Psoas muscle (tissue), 8 donors: ENCODE data around the gene WDR1. TPM values are rescaled to one million over a fixed set of nuclear protein-coding genes. Genes with fewer than 3 reads are reported as not detected.
A peak's percentile ranks its signal among the peaks of the same experiment; 100 is the strongest.

Experiments used
- ATAC-seq, 4 donors: fragments of 200-7000 bp; cut with Tn5 transposase; one replicate each; pipeline ENCODE4 v1.9.1; 2020; ENCODE audit warnings: moderate library complexity in 3 of 4, mild to moderate bottlenecking in 2 of 4
- DNase-seq, 2 donors: peaks; one replicate each; pipeline ENCODE4 v3.0.0-alpha.2; 2020
- H3K27ac ChIP-seq: fragments of 200-600 bp; one replicate; pipeline ENCODE4 v1.8.0; 2022
- H3K27me3 ChIP-seq, 3 donors: fragments of 200-600 bp in 1 of 3; one replicate each; pipeline versions ENCODE4 v1.6.1 to v1.8.0; 2013 to 2022; ENCODE audit warnings: low read length in 2 of 3, mild to moderate bottlenecking in 2 of 3, moderate library complexity in 1 of 3; ENCODE audit not compliant: insufficient read depth in 3 of 3
- H3K36me3 ChIP-seq, 2 donors: fragments of 200-600 bp in 1 of 2; one replicate each; pipeline versions ENCODE4 v1.6.1 to v1.8.0; 2013 to 2022; ENCODE audit warnings: low read depth in 1 of 2, mild to moderate bottlenecking in 1 of 2, moderate library complexity in 1 of 2; ENCODE audit not compliant: insufficient read depth in 1 of 2
- H3K4me1 ChIP-seq: fragments of 200-600 bp; one replicate; pipeline ENCODE4 v1.8.0; 2022
- H3K4me3 ChIP-seq: fragments of 200-600 bp; one replicate; pipeline ENCODE4 v1.8.0; 2022; ENCODE audit warnings: mild to moderate bottlenecking
- H3K9me3 ChIP-seq: fragments of 200-600 bp; one replicate; pipeline ENCODE4 v1.8.0; 2022
- WGBS, 3 donors: extraction: QIAGEN DNeasy Blood & Tissue Kit; methylation state at CpG; one replicate each; pipeline versions ENCODE4 v1.1.6 to v1.1.7; 2013; 5-methylcytosine and 5-hydroxymethylcytosine counted together
- intact Hi-C, 2 donors: fragments of 100-400 bp; cut with DNase I; formaldehyde crosslinking; loops; one replicate each; pipeline versions ENCODE4 v1.11.0 to v1.14.2; 2022
- polyA plus RNA-seq, 3 donors: library from polyadenylated mRNA; stranded (reverse); fragments of 200-250 nt; gene quantifications; one replicate each; pipeline ENCODE4 v1.2.3, GENCODE V29; 2013
- total RNA-seq, 4 donors: library from RNA; stranded (reverse); fragmentation: NEBNext Ultra II Directional in 2 of 4; extraction: Animal tissue kit (Norgen Biotek cat#: 25700) in 2 of 4; gene quantifications; one replicate each; pipeline versions ENCODE4 v1.2.1 to v1.2.4, GENCODE V29; 2021 to 2023
- TF ChIP-seq, protein P1 (sequence below): fragments of 200-600 bp; IDR thresholded peaks from one replicate; pipeline ENCODE4 v1.8.0; 2022; ENCODE audit warnings: antibody characterized with exemption
- donor health status: healthy with polysubstance abuse.
- donor health status: DM: no; HTN: no; CAD: no; lungs with moderate emphysema.
- donor health status: Bipolar disorder and iron deficiency.
- donor health status: healthy.
- donor health status: DM: yes; HTN: yes; CAD: no.
- donor health status: DM: no; HTN: no; CAD: no.
- donor health status: DM: no; HTN: no; CAD: no.
- donor health status: DM: yes; HTN: yes; CAD: no.

Gene WDR1
- total and polyA plus RNA-seq, 7 donors = 55.6 to 273 (median 106) TPM

DNA sequence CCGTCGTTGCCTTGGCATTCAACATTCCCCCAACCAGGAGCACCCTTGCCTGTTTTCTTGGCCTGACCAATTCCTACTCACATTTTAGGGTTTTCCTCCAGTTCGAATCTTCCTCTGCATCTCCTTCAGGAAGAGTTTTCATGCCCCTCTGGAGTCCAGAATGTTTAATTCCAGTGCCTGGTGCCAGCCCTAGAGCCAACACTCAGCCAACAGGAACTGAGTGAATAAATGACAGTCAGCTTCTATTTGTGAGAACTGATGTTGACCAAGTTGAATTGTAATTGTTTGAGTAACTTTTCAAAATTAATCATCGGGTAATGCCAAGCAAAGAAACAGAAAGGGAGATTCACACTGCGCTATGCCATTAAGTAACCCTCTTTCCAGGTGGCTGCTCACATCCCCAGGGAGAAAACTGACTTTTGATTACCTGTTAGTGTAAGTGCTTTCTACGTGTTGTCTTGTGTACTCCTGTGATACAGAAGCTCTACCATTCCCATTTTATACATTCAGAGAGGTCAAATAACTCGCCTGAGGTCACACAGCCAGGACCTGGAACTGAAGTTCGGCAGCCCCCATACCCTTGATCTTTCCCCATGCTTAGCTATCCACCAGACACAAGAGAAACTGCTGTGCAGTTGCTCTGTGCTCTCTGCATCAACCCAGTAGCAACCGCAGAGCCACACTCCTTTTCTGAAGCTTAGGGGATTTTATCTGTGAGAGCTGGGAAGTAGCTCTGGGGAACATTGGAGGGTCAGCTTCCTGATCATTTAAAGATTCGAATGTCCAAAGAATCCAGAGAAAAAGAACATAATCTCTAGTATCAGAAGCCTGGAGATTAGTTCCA is 76.3 kb downstream of the WDR1 start:
- no peaks in the 10 kb centered on the region for H3K27me3 ChIP-seq
- intact Hi-C loops = no loop called here
- H3K4me3 ChIP-seq = no peak overlapping the region
- TF ChIP-seq, protein P1, sequence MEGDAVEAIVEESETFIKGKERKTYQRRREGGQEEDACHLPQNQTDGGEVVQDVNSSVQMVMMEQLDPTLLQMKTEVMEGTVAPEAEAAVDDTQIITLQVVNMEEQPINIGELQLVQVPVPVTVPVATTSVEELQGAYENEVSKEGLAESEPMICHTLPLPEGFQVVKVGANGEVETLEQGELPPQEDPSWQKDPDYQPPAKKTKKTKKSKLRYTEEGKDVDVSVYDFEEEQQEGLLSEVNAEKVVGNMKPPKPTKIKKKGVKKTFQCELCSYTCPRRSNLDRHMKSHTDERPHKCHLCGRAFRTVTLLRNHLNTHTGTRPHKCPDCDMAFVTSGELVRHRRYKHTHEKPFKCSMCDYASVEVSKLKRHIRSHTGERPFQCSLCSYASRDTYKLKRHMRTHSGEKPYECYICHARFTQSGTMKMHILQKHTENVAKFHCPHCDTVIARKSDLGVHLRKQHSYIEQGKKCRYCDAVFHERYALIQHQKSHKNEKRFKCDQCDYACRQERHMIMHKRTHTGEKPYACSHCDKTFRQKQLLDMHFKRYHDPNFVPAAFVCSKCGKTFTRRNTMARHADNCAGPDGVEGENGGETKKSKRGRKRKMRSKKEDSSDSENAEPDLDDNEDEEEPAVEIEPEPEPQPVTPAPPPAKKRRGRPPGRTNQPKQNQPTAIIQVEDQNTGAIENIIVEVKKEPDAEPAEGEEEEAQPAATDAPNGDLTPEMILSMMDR = no peak
- no peaks in the 10 kb centered on the region for H3K36me3 ChIP-seq
- WGBS, 3 donors = 82 to 87% (median 86%) methylated on average over 10 of the region's 10 CpGs
- peaks cover 20% of the 10 kb centered on the region for H3K4me1 ChIP-seq
- H3K9me3 ChIP-seq = peaks cover 5% of the 10 kb centered on the region
- peak overlapping the region; percentile 16 for H3K27ac ChIP-seq
- ATAC-seq (peak in 1 of 4 donors; percentile 67), DNase-seq (no peak)

DNA sequence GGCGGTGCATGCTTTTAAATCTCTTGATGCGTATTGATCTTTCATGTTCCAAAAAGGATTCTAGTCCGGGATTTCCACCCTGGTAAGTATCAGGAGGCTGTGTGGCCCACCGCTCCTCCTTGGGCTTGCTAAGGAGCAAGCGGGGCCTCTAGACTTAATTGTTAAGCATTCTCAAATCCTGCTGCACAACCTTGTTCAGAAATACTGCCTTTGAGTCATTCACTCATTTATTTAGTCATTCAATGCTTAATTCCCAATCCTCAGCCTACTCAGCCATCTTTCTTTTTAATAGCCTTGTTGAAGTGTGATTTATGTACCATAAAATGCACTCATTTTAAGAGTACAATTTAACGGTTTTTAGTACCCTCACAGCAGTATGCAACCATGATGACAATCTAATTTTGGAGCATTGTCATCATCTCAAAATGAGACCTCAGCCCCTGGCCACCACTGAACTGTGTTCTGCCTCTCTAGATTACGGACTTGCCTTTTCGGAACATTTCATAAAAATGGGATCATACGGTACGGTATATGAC is 79.7 kb downstream of the WDR1 start:
- Histone ChIP-seq H3K4me3 (no peak overlapping the region), H3K36me3 (no peaks in the 10 kb centered on the region), H3K9me3 (no peaks in the 10 kb centered on the region), H3K27me3 (no peaks in the 10 kb centered on the region), H3K27ac (no peak overlapping the region), H3K4me1 (peaks cover 48% of the 10 kb centered on the region)
- intact Hi-C loops = no loop called here
- no peak for DNase-seq
- TF ChIP-seq, protein P1 = no peak
- ATAC-seq = no peak
- 82 to 95% (median 92%) methylated on average over 10 of the region's 10 CpGs for WGBS, 3 donors

DNA sequence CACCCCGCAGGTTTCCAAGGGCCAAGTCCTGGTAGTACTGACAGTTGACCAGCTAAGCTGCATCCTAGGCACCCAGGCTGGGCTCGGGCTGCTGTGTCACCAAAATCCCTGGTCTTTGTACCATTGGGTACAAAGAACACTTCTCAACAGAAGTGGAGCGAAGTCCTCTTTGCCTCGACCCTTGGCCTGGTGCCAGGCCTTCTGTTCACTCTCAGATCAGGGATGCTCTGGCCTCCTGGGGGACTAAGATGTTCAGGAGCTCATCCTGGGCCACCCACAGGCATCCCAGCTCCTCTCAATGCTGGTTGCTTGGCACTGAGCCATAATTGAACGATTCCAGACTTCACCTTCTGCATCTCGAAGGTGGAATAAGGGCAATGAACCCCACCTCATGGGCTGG is 81.5 kb downstream of the WDR1 start:
- Histone ChIP-seq H3K36me3 (no peaks in the 10 kb centered on the region), H3K27ac (no peak overlapping the region), H3K4me3 (no peak overlapping the region), H3K9me3 (no peaks in the 10 kb centered on the region), H3K27me3 (no peaks in the 10 kb centered on the region), H3K4me1 (peaks cover 47% of the 10 kb centered on the region)
- TF ChIP-seq, protein P1 = no peak
- no peak for DNase-seq
- 73 to 76% (median 76%) methylated on average over 6 of the region's 6 CpGs for WGBS, 3 donors
- ATAC-seq = no peak
- intact Hi-C loops = no loop called here

DNA sequence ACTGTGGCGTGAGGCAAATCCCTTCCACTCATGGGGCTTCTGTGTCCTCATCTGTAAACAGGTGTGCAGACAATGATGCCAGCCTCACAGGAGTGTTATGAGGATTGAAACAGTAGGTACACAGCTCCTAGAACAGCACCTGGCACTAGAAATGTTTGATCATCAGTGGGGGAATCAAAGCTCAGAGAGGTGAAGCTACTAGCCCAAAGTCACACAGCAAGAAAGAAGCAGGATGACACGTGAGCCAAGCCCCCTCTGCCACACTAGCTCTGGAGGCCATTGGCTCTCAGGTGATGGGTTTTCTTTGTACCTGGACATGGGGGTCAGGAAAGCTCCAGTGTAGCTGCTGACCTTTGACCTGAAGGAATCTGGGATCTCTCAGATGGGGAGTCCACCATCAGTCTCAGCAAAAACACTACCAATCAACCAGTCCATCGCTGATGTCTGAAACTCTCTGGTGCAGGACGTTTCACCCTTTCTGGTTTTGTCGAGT is 81.9 kb downstream of the WDR1 start:
- H3K4me1 ChIP-seq = peaks cover 47% of the 10 kb centered on the region

More for the DNA sequence above, 81.9 kb downstream of the WDR1 start:
- ATAC-seq = no peak
- 77 to 93% (median 79%) methylated on average over 4 to 5 of the region's 5 CpGs for WGBS, 3 donors
- intact Hi-C loops = no loop called here
- Histone ChIP-seq H3K27ac (no peak overlapping the region), H3K9me3 (no peaks in the 10 kb centered on the region), H3K27me3 (no peaks in the 10 kb centered on the region), H3K36me3 (no peaks in the 10 kb centered on the region), H3K4me3 (no peak overlapping the region)
- DNase-seq = no peak
- TF ChIP-seq, protein P1 = no peak
